ENCODE data around the gene ADCY9.
"Not testable (repeated sequence)": the region's sequence is repeated elsewhere in the genome, so short reads cannot be mapped to it uniquely, and the experiment has no call there.

Gene ADCY9

DNA sequence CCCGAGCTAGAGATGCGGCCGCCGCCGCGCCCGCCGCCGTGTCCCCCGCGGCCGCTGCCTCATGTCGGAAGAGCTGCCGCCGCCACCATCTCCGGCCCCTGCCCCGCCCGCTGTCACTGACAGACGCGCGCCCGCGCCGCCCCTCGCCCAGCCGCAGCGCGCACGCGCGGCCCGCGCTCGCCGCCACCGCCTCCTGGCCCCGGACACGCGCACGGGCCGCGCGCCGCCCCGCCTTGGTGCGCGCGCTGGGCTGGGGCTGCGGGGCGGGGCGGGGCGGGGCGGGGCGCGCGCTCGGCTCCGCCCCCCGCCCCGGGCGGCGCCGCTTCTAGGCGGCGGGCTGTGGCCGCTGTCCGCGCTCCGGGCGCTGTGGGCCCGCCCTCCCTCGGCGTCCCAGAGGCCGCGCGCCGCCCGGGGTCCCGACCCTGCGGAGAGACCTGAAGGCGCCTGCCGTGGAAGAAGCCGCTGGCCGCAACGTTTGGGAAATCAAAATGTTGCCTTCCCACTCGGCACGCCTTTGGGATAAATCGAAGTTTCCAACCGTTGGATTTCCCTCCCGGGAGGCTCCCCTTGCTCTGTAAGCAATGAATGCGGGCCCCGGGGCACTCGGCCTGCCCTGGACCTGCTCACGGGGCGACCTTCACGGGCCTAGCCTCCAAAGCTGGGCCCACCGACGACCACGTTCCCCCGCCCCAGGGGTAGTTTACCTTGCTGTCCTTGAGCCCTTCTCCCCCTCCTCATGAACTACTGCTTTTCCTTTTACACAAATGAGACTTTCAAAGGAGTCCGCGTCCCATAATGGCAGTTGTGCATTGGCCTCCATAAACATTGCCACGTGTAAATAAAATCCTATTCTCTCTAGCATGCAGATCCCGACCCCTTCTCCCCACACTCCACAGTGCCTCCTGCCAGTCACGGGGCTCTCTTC lies at the start of gene ADCY9:
TSS of gene ADCY9 (minus strand) at position 118 of the 925 bp plus-strand sequence. CDS start 1,000 bp downstream, outside the sequence.
- peak; percentile 41 for DNase-seq

GRCh38 chr16:4160658-4161430 lies 44.6 kb upstream of the ADCY9 start:
- DNase-seq = no peak

DNA sequence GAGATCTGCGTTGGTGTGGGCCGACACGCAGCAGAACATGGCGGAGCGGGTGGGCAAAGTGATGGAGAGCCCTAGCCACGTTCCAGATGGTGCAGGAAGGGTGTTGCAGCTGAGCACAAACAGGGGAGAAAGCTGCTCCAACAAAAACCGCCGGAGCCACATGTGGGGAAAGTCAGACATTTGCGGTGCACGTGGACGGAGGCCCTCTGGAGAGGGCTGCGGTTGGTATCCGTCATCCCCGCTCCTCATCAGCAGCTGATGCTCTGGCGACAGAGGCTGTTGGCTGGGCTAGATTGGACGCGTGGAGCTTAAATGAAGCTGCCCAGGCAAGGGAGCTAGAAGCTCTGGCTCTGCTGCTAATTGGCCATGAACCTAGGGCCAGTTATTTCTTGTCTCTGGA lies 43.5 kb upstream of the ADCY9 start:
- no peak for DNase-seq

GRCh38 chr16:4158143-4159093 lies 42.2 kb upstream of the ADCY9 start:
- no peak for DNase-seq

- no peak for DNase-seq
Measured at GRCh38 chr16:4157376-4157825, 41.2 kb upstream of the ADCY9 start.

DNA sequence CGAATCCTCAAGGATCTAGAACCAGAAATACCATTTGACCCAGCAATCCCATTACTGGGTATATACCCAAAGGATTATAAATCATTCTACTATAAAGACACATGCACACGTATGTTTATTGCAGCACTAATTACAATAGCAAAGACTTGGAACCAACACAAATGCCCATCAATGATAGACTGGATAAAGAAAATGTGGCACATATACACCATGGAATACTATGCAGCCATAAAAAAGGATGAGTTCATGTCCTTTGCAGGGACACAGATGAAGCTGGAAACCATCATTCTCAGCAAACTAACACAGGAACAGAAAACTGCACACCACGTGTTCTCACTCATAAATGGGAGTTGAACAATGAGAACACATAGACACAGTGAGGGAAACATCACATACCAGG lies 40.3 kb upstream of the ADCY9 start:
- not testable (repeated sequence) for DNase-seq

GRCh38 chr16:4153364-4153763 lies 37.1 kb upstream of the ADCY9 start:
- not testable (repeated sequence) for DNase-seq

DNA sequence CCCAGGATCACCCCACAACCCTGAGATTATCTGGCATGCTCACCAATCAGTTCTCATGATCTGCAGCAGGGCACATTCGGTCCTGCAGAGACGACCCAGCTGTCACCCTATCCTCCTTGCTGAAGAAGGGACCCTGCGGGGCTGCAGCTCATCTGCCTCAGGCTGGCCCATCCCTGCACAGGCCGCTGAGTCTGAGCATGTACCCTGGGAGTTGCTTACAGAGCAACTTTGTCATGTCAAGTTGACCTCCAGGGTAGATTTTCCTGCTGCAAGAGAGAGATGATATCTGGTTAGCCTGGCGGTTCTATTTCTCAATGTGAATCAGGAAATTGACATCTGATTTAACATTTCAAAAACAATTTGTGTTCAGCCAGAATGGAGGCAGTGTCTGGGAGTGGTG lies 36.0 kb upstream of the ADCY9 start:
- DNase-seq = no peak

DNA sequence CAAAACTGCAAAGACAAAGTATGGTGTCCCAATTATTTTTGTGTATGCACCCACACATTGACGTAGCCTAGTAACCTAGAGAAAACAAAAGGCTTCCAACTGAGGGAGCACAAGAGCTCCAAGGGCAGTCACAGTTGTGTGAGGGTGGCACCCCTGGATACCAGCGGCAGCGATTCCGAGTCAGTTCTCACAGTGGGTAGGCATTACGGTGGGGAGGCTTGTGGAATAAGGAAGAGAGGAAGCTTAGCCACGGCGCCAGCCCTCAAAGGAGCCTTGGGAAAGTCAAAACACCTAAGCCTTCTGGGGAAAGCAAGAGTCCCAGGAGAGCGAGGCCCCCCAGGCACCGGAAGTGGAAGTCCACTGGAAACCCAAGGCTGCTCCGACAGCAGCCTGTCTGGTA lies 31.0 kb upstream of the ADCY9 start:
- no peak for DNase-seq

GRCh38 chr16:4142268-4142667 lies 26.0 kb upstream of the ADCY9 start:
- DNase-seq = no peak

GRCh38 chr16:4141604-4142003 lies 25.4 kb upstream of the ADCY9 start:
- no peak for DNase-seq

GRCh38 chr16:4140652-4141051 lies 24.4 kb upstream of the ADCY9 start:
- DNase-seq = no peak

DNA sequence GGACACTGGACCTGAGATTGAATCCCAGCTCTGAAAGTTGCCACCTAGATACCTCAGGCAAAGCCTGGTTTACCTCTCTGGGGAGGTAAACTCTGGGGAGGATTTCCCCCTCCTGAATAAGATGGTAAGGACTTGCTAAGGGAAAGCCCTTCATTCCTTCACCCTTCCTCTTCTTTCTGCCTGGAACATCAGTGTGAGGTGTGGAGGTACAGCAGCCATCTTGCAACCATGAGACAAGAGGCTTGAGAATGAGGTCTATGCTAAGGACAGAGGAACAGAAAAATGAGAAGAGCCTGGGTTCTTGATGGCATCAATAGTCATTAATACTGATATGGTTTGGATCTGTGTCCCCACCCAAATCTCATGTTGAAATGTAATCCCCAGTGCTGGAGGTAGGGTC lies 23.7 kb upstream of the ADCY9 start:
- no peak for DNase-seq

DNA sequence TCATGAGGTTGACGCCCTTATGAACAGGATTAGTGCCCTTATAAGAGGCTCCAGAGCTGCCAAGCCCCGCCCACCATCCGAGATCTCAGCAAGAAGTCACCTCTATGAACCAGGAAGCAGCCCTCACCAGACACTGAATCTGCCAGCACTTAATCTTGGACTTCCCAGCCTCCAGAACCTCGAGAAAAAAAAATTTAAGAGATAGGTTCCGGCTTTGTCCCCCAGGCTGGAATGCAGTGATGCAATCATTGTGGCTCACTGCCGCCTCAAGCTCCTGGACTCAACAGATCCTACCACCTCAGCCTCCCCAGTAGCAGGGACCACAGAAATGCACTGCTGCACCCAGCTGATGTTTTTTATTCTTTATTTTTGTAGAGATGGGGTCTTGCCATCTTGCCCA lies 22.5 kb upstream of the ADCY9 start:
- no peak for DNase-seq

DNA sequence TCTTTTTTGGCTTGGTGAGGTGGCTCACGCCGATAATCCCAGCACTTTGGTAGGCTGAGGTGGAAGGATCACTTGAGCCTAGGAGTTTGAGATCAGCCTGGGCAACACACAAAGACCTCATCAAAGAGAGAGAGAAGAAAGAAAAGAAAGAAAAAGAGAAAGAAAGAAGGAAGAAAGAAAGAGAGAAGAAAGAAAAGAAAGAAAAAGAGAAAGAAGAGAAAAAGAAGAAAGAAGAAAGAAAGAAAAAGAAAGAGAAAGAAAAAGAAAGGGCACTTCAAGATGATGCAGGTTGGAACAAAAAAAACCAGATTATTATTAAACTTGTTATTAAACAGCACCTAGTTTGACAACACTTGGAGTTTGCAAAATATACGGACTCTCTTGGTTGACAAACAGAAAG lies 21.2 kb upstream of the ADCY9 start:
- DNase-seq = no peak

DNA sequence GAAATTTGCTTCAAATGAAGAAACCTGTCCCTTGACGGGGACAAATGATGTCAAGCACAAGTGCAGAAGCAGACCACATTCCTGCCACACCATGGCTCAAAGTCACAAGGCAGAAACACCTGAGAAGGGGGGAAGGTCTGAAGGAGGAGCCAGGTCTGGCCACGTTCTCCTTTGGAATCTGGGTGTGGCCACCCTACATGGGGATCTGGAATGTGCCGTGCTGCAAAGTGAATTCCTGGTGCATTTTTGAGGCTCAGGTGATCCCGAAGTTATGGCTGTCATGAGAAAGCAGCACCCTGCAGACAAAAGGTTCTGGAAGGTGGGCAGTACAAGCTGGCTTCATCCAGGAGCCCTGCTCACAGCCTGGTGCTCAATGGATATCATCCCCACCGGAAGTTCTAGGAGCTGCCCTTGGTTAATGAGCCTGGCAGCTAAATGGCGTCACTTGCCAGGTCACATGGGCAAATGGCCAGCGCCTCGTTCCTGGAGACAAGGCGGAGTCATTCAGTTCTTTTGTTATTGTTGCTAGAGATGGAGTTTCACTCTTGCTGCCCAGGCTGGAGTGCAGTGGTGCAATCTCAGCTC lies 20.1 kb upstream of the ADCY9 start:
- no peak for DNase-seq

DNA sequence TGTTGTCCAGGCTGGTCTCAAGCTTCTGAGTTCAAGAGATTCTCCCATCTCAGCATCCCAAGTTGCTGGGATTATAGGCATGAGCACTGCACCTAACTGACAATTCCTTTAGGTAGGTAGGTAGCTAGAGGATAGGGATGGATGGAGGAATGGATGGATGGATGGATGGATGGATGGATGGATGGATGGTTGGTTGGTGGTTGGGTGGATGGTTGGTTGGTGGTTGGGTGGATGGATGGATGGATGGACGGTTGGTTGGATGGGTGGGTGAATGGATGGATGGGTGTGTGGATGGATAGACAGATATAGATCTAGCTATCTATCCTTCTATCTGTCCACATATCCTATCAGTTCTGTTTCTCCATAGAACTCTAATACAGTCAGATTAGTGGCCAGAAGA lies 19.3 kb upstream of the ADCY9 start:
- DNase-seq = no peak

- no peak for DNase-seq
Measured at GRCh38 chr16:4133897-4134372, 17.7 kb upstream of the ADCY9 start.

DNA sequence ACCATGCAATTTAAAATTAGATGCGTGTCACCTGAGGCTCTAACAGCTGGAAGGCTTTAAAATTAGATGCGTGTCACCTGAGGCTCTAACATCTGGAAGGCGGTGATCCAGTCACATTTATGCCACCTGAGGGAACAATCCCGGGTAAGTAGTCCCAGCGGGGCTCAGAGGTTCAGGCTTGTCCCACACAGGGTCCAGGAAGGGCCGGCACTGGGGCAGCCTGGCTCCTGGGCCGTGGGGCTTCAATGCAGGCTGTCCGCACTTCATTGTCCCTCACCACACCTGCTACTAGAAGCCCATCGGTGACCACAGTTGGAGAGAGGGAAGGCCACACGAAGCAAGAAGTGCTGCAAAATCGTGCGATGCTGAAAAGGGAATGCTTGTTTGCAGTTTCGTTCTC lies 15.4 kb upstream of the ADCY9 start:
- no peak for DNase-seq

DNA sequence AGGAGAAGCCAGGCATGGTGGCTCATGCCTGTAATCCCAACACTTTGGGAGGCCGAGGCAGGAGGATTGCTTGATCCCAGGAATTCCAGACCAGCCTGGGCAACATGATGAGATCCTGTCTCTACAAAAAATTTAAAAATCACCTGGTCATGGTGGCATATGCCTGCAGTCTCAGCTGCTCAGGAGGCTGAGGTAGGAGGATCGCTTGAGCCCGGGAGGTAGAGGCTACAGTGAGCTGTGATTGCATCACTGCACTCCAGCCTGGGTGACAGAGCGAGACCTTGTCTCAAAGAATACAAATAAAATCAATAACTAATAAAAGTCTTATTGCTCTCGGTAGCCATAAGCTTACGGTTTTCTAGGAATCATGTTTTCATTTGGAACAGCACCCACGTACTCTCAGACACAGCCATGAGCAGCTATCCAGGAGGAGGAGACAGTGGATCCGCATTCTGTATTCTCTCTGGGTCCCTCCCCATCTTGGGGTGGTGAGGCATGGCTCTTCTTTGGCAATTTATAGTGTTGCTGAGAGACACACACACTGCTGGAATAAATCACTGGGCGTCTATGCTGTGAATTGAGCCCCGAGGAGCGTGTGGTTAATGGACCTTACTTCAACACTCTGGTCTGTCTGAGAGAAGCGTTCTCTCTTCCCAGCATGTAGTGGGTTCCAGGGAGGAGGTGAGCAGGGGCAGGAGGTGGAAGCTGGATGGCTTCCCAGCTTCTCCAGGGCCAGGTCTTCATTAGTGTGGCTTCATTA lies 8.5 kb upstream of the ADCY9 start:
- no peak for DNase-seq

- DNase-seq = no peak
Measured at GRCh38 chr16:4123616-4124300, 7.5 kb upstream of the ADCY9 start.

Measured in NCI-H446 treated with DMSO at 0.1 percent for 48 hours (cell line).